Activated CD4-positive, alpha-beta T cell treated with anti-CD3 and anti-CD28 coated beads, Interleukin-2, amount 10 ng/mL, durations not matched to agents 7 days and 5 days (primary cell): ENCODE data around the gene URB1. TPM values are rescaled to one million over a fixed set of nuclear protein-coding genes. Genes with fewer than 3 reads are reported as not detected.

Experiments used
- CTCF ChIA-PET: fragments of 350-600 bp; sonication (Branson Sonifier 250); formaldehyde crosslinking; loops from one replicate; lab custom pipeline; 2021; ENCODE audit warnings: antibody characterized with exemption; lab: Charles Lee
- POLR2A ChIA-PET: fragments of 350-600 bp; sonication (Branson Sonifier 250); formaldehyde crosslinking; loops from one replicate; lab custom pipeline; 2021; ENCODE audit warnings: antibody characterized with exemption; lab: Charles Lee
- DNase-seq: peaks from one replicate; pipeline ENCODE4 v3.0.0-alpha.2; 2020
- H3K27ac Mint-ChIP-seq: one replicate; pipeline ENCODE4 v1.8.0; 2021; ENCODE audit warnings: mild to moderate bottlenecking, moderate library complexity, mixed read lengths
- H3K27me3 Mint-ChIP-seq: one replicate; pipeline ENCODE4 v1.8.0; 2021; ENCODE audit warnings: mixed read lengths
- H3K36me3 Mint-ChIP-seq: one replicate; pipeline ENCODE4 v1.8.0; 2021; ENCODE audit warnings: low read depth, mixed read lengths
- H3K4me1 Mint-ChIP-seq: one replicate; pipeline ENCODE4 v1.8.0; 2021; ENCODE audit warnings: mixed read lengths
- H3K4me3 Mint-ChIP-seq: one replicate; pipeline ENCODE4 v1.8.0; 2021; ENCODE audit warnings: mild to moderate bottlenecking, moderate library complexity, mixed read lengths
- H3K9me3 Mint-ChIP-seq: one replicate; pipeline ENCODE4 v1.8.0; 2021; ENCODE audit warnings: mixed read lengths
- total RNA-seq, 2 experiments: library from RNA; stranded (reverse); gene quantifications; one replicate each; pipeline ENCODE4 v1.2.3, GENCODE V29; 2021

URB1 gene
- total RNA-seq, 2 experiments from 2014 or later: 16.3 to 16.9 TPM

GRCh38 chr21:32340863-32341848 is 51.7 kb downstream of the URB1 start:
- H3K27me3 Mint-ChIP-seq: no peaks in the 10 kb centered on the region
- H3K4me1 Mint-ChIP-seq: no peaks in the 10 kb centered on the region
- ChIA-PET CTCF (interaction anchor here (0.7 kb wide), 1 partner anchor 430 kb away, joined by 3 read pairs; the partner anchor contains the start of gene PAXBP1), POLR2A (no interaction called here)
- H3K4me3 Mint-ChIP-seq: no peak overlapping the region
- H3K9me3 Mint-ChIP-seq: peaks cover 15% of the 10 kb centered on the region
- no peak overlapping the region for H3K27ac Mint-ChIP-seq
- no peak for DNase-seq
- peaks cover 62% of the 10 kb centered on the region for H3K36me3 Mint-ChIP-seq

- Mint-ChIP-seq H3K36me3 (peaks cover 56% of the 10 kb centered on the region), H3K27ac (no peak overlapping the region), H3K4me1 (no peaks in the 10 kb centered on the region), H3K9me3 (no peaks in the 10 kb centered on the region), H3K27me3 (no peaks in the 10 kb centered on the region), H3K4me3 (no peak overlapping the region)
- ChIA-PET POLR2A (no interaction called here), CTCF (interaction anchor here (0.7 to 0.9 kb wide), 2 partner anchors 31 to 143 kb away, joined by 3 read pairs; no protein-coding TSS in a partner anchor)
- DNase-seq: no peak
Observed at GRCh38 chr21:32338209-32338921, 54.4 kb downstream of the URB1 start.

- Mint-ChIP-seq H3K9me3 (no peaks in the 10 kb centered on the region), H3K27ac (no peak overlapping the region), H3K27me3 (no peaks in the 10 kb centered on the region), H3K4me3 (no peak overlapping the region), H3K36me3 (peaks cover 60% of the 10 kb centered on the region), H3K4me1 (no peaks in the 10 kb centered on the region)
- DNase-seq: no peak
- ChIA-PET CTCF (interaction anchor here (0.8 kb wide), 1 partner anchor 121 kb away, joined by 3 read pairs; no protein-coding TSS in a partner anchor), POLR2A (no interaction called here)
Observed at GRCh38 chr21:32337206-32337605, 55.6 kb downstream of the URB1 start.

- CTCF ChIA-PET: interaction anchor here (0.8 to 1.4 kb wide), 2 partner anchors 19 to 122 kb away, joined by 3 to 6 read pairs; no protein-coding TSS in a partner anchor
- peaks cover 64% of the 10 kb centered on the region for H3K36me3 Mint-ChIP-seq
Observed at GRCh38 chr21:32336711-32337110, 56.1 kb downstream of the URB1 start.

GRCh38 chr21:32335601-32336575 is 56.9 kb downstream of the URB1 start:
- CTCF ChIA-PET: interaction anchor here (1.4 kb wide), 2 partner anchors 17 to 18 kb away, joined by 3 to 6 read pairs; no protein-coding TSS in a partner anchor
- H3K36me3 Mint-ChIP-seq: peaks cover 69% of the 10 kb centered on the region

More at GRCh38 chr21:32336711-32337110, 56.1 kb downstream of the URB1 start:
- POLR2A ChIA-PET: no interaction called here
- no peak overlapping the region for H3K4me3 Mint-ChIP-seq
- H3K9me3 Mint-ChIP-seq: no peaks in the 10 kb centered on the region
- no peak overlapping the region for H3K27ac Mint-ChIP-seq
- no peaks in the 10 kb centered on the region for H3K27me3 Mint-ChIP-seq
- no peaks in the 10 kb centered on the region for H3K4me1 Mint-ChIP-seq
- DNase-seq: no peak

GRCh38 chr21:32334980-32335531 is 57.8 kb downstream of the URB1 start:
- Mint-ChIP-seq H3K4me3 (no peak overlapping the region), H3K9me3 (no peaks in the 10 kb centered on the region), H3K4me1 (no peaks in the 10 kb centered on the region), H3K27me3 (no peaks in the 10 kb centered on the region), H3K27ac (no peak overlapping the region), H3K36me3 (peaks cover 70% of the 10 kb centered on the region)
- ChIA-PET POLR2A (no interaction called here), CTCF (interaction anchor here (0.6 to 1.4 kb wide), 2 partner anchors 18 to 104 kb away, joined by 3 to 4 read pairs; no protein-coding TSS in a partner anchor)
- DNase-seq: no peak

More at GRCh38 chr21:32335601-32336575, 56.9 kb downstream of the URB1 start:
- H3K27me3 Mint-ChIP-seq: no peaks in the 10 kb centered on the region
- POLR2A ChIA-PET: no interaction called here
- DNase-seq: no peak
- no peaks in the 10 kb centered on the region for H3K4me1 Mint-ChIP-seq
- no peak overlapping the region for H3K27ac Mint-ChIP-seq
- H3K4me3 Mint-ChIP-seq: no peak overlapping the region
- no peaks in the 10 kb centered on the region for H3K9me3 Mint-ChIP-seq

- ChIA-PET CTCF (interaction anchor here (1.4 kb wide), 1 partner anchor 19 kb away, joined by 3 read pairs; no protein-coding TSS in a partner anchor), POLR2A (no interaction called here)
- Mint-ChIP-seq H3K27me3 (no peaks in the 10 kb centered on the region), H3K4me1 (no peaks in the 10 kb centered on the region), H3K4me3 (no peak overlapping the region), H3K36me3 (peaks cover 74% of the 10 kb centered on the region), H3K27ac (no peak overlapping the region), H3K9me3 (no peaks in the 10 kb centered on the region)
- no peak for DNase-seq
Observed at GRCh38 chr21:32333953-32334673, 58.7 kb downstream of the URB1 start.

GRCh38 chr21:32332463-32332951 is 60.3 kb downstream of the URB1 start:
- H3K4me1 Mint-ChIP-seq: no peaks in the 10 kb centered on the region

GRCh38 chr21:32331444-32332305 is 61.1 kb downstream of the URB1 start:
- no peak for DNase-seq
- peaks cover 77% of the 10 kb centered on the region for H3K36me3 Mint-ChIP-seq
- H3K27ac Mint-ChIP-seq: no peak overlapping the region
- H3K9me3 Mint-ChIP-seq: no peaks in the 10 kb centered on the region
- H3K4me3 Mint-ChIP-seq: no peak overlapping the region
- ChIA-PET POLR2A (no interaction called here), CTCF (no interaction called here)
- no peaks in the 10 kb centered on the region for H3K4me1 Mint-ChIP-seq
- H3K27me3 Mint-ChIP-seq: no peaks in the 10 kb centered on the region

More at GRCh38 chr21:32332463-32332951, 60.3 kb downstream of the URB1 start:
- DNase-seq: no peak
- Mint-ChIP-seq H3K36me3 (peaks cover 75% of the 10 kb centered on the region), H3K4me3 (no peak overlapping the region), H3K27me3 (no peaks in the 10 kb centered on the region), H3K27ac (no peak overlapping the region), H3K9me3 (no peaks in the 10 kb centered on the region)
- ChIA-PET CTCF (no interaction called here), POLR2A (no interaction called here)

GRCh38 chr21:32330784-32331311 is 62.0 kb downstream of the URB1 start:
- Mint-ChIP-seq H3K4me3 (no peak overlapping the region), H3K9me3 (no peaks in the 10 kb centered on the region), H3K4me1 (no peaks in the 10 kb centered on the region), H3K27me3 (no peaks in the 10 kb centered on the region), H3K27ac (peak overlapping the region; percentile 60), H3K36me3 (peaks cover 76% of the 10 kb centered on the region)
- no peak for DNase-seq
- ChIA-PET POLR2A (no interaction called here), CTCF (interaction anchor here (0.6 kb wide), 2 partner anchors 20 to 56 kb away, joined by 3 to 4 read pairs; no protein-coding TSS in a partner anchor)
